ENCODE data around the gene ABI3BP. TPM values are rescaled to one million over a fixed set of nuclear protein-coding genes. Genes with fewer than 3 reads are reported as not detected.

ABI3BP gene
- polyA plus RNA-seq, 1 of the 3 experiments (the other 2 are of a cell fraction) = 8.4 TPM

DNA sequence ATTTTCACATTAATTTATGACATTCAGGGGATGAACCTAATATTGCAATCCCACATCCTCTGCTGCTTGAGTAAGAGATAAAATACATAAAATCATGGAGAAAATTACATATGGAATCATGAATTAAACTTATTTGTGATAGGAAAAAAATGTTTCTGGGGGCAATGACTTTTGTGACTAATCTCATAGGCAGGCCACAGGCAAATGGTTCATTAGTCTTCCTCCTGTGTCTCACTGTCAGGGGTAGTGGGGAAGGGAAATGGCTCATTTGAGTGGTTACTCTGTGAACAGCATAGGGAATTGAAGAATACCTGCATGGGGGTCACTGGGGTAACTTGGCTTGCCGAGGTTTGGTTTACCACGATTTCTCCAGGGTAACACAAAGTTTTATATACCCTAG is 211.9 kb downstream of the ABI3BP start:
- DNase-seq = no peak
- TF ChIP-seq SMC3 (IDR thresholded peaks at IDR 0.05; ENCODE audit: low read depth, low read length) = no peak
- TF ChIP-seq, protein P1, sequence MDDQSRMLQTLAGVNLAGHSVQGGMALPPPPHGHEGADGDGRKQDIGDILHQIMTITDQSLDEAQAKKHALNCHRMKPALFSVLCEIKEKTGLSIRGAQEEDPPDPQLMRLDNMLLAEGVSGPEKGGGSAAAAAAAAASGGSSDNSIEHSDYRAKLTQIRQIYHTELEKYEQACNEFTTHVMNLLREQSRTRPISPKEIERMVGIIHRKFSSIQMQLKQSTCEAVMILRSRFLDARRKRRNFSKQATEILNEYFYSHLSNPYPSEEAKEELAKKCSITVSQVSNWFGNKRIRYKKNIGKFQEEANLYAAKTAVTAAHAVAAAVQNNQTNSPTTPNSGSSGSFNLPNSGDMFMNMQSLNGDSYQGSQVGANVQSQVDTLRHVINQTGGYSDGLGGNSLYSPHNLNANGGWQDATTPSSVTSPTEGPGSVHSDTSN (IDR thresholded peaks at IDR 0.05) = peak; percentile 24; the same call in 1 of the 2 replicates
- TF ChIP-seq TAF1 (IDR thresholded peaks at IDR 0.05; ENCODE audit: borderline replicate concordance, low read depth, low read length) = no peak
- no peak for TF ChIP-seq RCOR1 (IDR thresholded peaks at IDR 0.05; ENCODE audit: low read length)
- peak; percentile 16; the same call in 1 of the 2 replicates for TF ChIP-seq FOSL2 (IDR thresholded peaks at IDR 0.05; ENCODE audit: borderline replicate concordance, low read depth)
- 65% methylated on average over 2 of the region's 2 CpGs for WGBS (ENCODE audit: low lambda C conversion rate)

DNA sequence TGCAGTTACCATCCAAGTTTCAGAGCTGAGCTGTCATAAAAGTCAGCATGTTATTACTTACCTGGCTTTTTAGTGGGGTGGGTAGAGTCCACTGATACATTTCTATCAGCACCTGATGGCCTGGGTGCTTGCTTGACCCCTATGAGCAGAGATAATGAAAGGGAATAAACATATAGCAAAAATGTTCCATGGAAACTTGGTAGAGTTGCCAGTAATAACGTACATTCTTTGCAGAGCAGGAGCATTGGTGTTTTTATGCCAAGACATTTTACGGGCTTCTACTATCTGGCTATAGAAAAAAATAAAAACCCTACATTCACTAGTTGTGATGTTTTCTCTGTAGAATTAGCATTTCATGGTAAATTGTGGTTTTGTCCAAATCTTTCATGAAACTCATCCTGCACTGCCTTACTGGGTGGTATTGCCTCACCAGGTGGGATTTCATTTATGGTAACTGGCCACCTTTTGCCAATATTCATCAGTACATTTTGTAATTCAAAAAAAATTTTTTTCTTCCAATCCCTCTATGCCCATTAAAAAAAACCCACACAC is 213.1 kb downstream of the ABI3BP start:
- Histone ChIP-seq H3K4me2 (no peak overlapping the region), H3K79me2 (ENCODE audit: insufficient read depth) (no peaks in the 10 kb centered on the region), H3K9me2 (no peaks in the 10 kb centered on the region), H3K36me3 (replicated peaks in 1 of 2; ENCODE audit: control insufficient read depth in 1 of 2, insufficient read depth in 2 of 2, low read length in 1 of 2) (no peaks in the 10 kb centered on the region), H3K9ac (no peak overlapping the region), H3K9me3 (no peaks in the 10 kb centered on the region; the same call in 1 of the 2 replicates), H3K4me3 (ENCODE audit: low read depth in 2 of 2, low read length in 1 of 2) (no peak overlapping the region), H4K20me1 (ENCODE audit: insufficient read depth) (no peaks in the 10 kb centered on the region), H3K4me1 (ENCODE audit: control insufficient read depth in 1 of 2, insufficient read depth in 2 of 2, low read depth in 1 of 2, low read length in 1 of 2) (peaks cover 0 to 5% of the 10 kb centered on the region in 2 experiments; a peak in 1 of 4 replicates), H3F3A (replicated peaks; ENCODE audit: insufficient read depth) (no peaks in the 10 kb centered on the region), H3K27ac (ENCODE audit: low read depth in 2 of 2, low read length in 1 of 2) (no peak overlapping the region), H2AFZ (ENCODE audit: low read depth) (no peak overlapping the region), H3K27me3 (ENCODE audit: insufficient read depth) (no peaks in the 10 kb centered on the region)
- DNase-seq = no peak
- 91% methylated on average over 2 of the region's 2 CpGs for WGBS (ENCODE audit: low lambda C conversion rate)
- TF ChIP-seq, protein P2, sequence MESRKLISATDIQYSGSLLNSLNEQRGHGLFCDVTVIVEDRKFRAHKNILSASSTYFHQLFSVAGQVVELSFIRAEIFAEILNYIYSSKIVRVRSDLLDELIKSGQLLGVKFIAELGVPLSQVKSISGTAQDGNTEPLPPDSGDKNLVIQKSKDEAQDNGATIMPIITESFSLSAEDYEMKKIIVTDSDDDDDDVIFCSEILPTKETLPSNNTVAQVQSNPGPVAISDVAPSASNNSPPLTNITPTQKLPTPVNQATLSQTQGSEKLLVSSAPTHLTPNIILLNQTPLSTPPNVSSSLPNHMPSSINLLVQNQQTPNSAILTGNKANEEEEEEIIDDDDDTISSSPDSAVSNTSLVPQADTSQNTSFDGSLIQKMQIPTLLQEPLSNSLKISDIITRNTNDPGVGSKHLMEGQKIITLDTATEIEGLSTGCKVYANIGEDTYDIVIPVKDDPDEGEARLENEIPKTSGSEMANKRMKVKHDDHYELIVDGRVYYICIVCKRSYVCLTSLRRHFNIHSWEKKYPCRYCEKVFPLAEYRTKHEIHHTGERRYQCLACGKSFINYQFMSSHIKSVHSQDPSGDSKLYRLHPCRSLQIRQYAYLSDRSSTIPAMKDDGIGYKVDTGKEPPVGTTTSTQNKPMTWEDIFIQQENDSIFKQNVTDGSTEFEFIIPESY (IDR thresholded peaks at IDR 0.05; ENCODE audit: borderline replicate concordance, low read depth) = no peak
- TF ChIP-seq ELF1 (IDR thresholded peaks at IDR 0.05) (no peak), TCF12 (IDR thresholded peaks at IDR 0.05) (no peak), MAX (IDR thresholded peaks at IDR 0.05; ENCODE audit: low read depth) (no peak), EP300 (IDR thresholded peaks at IDR 0.05; ENCODE audit: borderline replicate concordance in 1 of 2, low read depth in 1 of 2, low read length in 1 of 2) (no peak), FOSL2 (IDR thresholded peaks at IDR 0.05; ENCODE audit: borderline replicate concordance, low read depth) (no peak), RFX5 (IDR thresholded peaks at IDR 0.05; ENCODE audit: low read length) (no peak), TEAD4 (IDR thresholded peaks at IDR 0.05; ENCODE audit: borderline replicate concordance, insufficient read depth) (no peak)
- POLR2A ChIA-PET = no interaction called here
- CTCF ChIA-PET = no interaction called here

More for the DNA sequence above, 211.9 kb downstream of the ABI3BP start:
- H3K27me3 ChIP-seq (ENCODE audit: insufficient read depth) = no peaks in the 10 kb centered on the region
- H3F3A ChIP-seq (replicated peaks; ENCODE audit: insufficient read depth) = no peaks in the 10 kb centered on the region
- no peak overlapping the region for H3K9ac ChIP-seq
- H3K27ac ChIP-seq (ENCODE audit: low read depth in 2 of 2, low read length in 1 of 2) = no peak overlapping the region
- no peak overlapping the region for H2AFZ ChIP-seq (ENCODE audit: low read depth)
- H3K4me2 ChIP-seq = no peak overlapping the region
- no peaks in the 10 kb centered on the region for H3K9me2 ChIP-seq
- H3K4me1 ChIP-seq (ENCODE audit: control insufficient read depth in 1 of 2, insufficient read depth in 2 of 2, low read depth in 1 of 2, low read length in 1 of 2) = peaks cover 0 to 5% of the 10 kb centered on the region in 2 experiments; a peak in 1 of 4 replicates
- ChIA-PET POLR2A (no interaction called here), CTCF (interaction anchor here (0.8 kb wide), 1 partner anchor 67 kb away, joined by 3 read pairs; no protein-coding TSS in a partner anchor)
- H3K79me2 ChIP-seq (ENCODE audit: insufficient read depth) = no peaks in the 10 kb centered on the region
- H4K20me1 ChIP-seq (ENCODE audit: insufficient read depth) = no peaks in the 10 kb centered on the region
- H3K4me3 ChIP-seq (ENCODE audit: low read depth in 2 of 2, low read length in 1 of 2) = no peak overlapping the region
- no peaks in the 10 kb centered on the region; the same call in 1 of the 2 replicates for H3K9me3 ChIP-seq
- peaks cover 0 to 3% of the 10 kb centered on the region in 2 experiments for H3K36me3 ChIP-seq (replicated peaks in 1 of 2; ENCODE audit: control insufficient read depth in 1 of 2, insufficient read depth in 2 of 2, low read length in 1 of 2)
